Inflammatory macrophage treated with lipopolysaccharide for 1 hour (primary cell): ENCODE measurements around the gene LYPD1.

Experiments used
- DNase-seq, 2 donors: peaks; one replicate each; pipeline ENCODE4 v3.0.0-alpha.2; 2020 to 2022

The LYPD1 gene

GRCh38 chr2:132632000-132632649, 37.9 kb downstream of the LYPD1 start:
- DNase-seq, result no peak

DNA sequence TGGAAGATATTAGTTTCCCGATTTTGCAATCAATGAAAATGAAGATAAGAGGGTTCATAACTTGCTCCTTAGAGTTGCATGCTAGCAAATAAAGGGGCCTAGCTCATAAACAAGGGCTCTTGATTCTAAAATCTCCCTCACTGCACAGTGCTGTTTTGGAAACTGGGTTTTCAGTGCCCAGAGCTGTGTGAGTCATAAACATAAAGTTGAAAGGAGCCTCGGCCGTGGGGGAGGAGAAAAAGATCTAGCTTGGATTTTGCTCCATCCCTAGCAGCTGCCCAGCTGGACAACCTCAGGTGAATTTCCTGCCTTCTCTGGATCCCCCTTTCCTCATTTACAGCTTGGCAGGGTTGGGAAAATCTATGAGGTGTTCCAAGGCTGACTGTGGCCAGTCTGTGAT, 42.5 kb downstream of the LYPD1 start:
- no peak for DNase-seq

- peak in 1 of 2 donors; percentile 33 for DNase-seq
Observed at GRCh38 chr2:132623096-132623839, 46.7 kb downstream of the LYPD1 start.

GRCh38 chr2:132621131-132621875, 48.7 kb downstream of the LYPD1 start:
- DNase-seq, result no peak

DNA sequence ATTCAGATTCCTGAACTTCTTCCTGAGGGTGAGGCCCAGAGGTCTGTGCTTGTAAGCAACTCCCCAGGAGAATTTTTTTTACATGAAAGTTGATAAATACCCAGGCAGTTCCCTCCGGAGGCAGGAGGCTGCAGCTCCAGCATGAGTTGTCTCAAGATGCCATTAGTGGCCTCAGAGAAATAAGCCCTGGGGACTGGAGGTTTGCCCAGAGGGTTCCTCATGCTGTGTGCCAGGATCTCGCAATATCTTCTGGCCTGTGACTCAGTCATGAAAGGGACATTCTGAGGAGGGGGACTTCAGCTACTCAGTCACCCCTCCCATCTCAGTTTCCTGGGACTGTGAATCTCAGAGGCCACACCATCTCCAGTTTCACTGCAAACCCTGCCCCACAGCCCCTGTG, 49.9 kb downstream of the LYPD1 start:
- no peak for DNase-seq

- DNase-seq, result no peak
Observed at GRCh38 chr2:132618734-132619133, 51.3 kb downstream of the LYPD1 start.

- no peak for DNase-seq
Observed at GRCh38 chr2:132617989-132618388, 52.0 kb downstream of the LYPD1 start.

DNA sequence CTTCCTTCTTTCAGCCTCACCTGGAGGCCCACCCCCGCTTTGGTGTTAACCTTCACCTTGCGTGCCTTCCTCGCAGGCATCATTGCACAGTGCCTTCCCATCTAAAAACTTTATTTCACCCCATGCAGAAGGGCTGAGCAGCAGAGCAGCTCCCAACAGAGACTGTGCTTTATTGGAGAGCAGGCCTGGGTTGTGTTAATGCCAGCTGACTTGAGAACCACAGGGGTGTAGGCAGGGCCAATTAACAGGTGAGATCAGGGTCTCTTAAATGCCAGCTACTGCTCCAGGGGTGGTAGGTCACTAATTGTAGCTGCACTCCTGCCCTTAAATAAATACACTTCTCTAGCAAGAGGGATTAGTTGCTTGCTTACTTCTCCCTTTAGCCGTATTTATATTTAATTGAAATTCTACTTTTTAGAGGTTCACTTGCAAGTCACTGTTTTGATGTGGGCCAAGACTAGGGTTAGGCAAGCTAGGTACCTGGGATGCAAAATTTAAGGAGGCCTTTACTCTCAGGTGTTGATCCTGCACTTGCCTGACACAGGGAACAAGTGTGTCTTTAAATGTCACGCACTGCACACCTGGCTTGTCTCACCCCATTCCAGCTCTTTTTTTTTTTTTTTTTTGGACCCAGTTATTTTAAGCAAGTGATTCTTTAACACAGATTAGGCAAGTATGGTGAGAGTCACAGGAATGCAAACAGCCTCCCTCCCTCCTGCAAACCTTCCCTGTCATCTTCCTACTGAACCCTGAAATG, 54.5 kb downstream of the LYPD1 start:
- DNase-seq, result no peak

- no peak for DNase-seq
Observed at GRCh38 chr2:132611719-132612118, 58.3 kb downstream of the LYPD1 start.

DNA sequence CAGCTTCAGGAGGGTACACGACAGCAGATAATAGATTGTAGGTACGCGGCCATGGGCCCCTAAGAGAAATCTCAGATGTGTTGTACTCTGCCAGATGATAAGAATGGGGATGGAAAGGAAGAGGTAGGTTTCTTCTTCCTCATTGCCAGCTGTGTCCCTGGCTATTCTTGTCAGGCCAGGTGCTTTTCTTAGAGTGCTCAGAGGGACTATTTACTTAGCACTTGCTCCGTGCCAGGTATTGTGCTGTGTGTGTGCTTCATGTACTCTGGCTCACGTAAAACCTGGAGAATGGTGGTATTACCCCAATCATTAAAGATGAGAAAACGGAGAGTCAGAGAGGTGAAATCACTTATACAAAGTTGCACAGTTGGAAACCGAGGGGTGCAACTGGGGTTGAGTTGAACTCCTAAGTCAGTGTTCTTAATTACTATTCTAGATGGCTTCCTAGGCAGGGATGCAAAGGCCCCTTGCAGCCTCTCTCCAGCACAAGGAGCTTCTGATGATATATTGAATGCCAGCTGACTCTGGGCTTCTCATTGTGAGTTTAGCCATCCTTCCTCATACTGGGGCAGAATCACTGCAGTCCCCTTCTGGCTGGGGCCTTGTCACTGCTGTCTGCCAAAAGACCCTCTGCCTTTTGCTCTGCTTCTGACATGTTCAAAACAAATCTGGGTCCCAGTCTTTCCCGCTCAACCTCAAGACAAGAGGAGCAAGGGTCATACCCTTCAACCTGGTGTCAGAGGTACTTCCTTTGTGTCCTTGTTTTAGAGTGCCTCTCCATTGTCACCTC, 60.7 kb downstream of the LYPD1 start:
- DNase-seq, result no peak

DNA sequence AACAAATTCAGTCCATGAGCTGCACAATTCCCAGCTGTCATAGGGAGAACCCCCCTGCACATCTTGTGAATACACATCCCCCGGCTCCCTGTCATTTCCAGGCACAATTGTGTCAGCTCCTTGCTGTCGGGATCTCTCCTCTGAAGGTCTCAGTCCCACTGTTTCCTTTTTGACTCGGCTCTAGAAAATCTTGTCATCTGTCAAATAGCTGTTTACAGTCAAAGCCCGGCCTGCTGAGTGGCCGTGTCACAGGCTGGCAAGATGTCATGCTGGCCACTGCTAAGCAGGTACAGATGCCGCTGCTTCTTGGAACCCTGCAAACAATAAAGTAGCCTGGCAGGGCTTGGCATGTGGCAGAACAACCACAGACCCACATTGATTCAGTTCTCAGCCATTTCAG, 61.7 kb downstream of the LYPD1 start:
- DNase-seq, result no peak

GRCh38 chr2:132607426-132608090, 62.4 kb downstream of the LYPD1 start:
- DNase-seq, result no peak

- no peak for DNase-seq
Observed at GRCh38 chr2:132606649-132607048, 63.4 kb downstream of the LYPD1 start.

DNA sequence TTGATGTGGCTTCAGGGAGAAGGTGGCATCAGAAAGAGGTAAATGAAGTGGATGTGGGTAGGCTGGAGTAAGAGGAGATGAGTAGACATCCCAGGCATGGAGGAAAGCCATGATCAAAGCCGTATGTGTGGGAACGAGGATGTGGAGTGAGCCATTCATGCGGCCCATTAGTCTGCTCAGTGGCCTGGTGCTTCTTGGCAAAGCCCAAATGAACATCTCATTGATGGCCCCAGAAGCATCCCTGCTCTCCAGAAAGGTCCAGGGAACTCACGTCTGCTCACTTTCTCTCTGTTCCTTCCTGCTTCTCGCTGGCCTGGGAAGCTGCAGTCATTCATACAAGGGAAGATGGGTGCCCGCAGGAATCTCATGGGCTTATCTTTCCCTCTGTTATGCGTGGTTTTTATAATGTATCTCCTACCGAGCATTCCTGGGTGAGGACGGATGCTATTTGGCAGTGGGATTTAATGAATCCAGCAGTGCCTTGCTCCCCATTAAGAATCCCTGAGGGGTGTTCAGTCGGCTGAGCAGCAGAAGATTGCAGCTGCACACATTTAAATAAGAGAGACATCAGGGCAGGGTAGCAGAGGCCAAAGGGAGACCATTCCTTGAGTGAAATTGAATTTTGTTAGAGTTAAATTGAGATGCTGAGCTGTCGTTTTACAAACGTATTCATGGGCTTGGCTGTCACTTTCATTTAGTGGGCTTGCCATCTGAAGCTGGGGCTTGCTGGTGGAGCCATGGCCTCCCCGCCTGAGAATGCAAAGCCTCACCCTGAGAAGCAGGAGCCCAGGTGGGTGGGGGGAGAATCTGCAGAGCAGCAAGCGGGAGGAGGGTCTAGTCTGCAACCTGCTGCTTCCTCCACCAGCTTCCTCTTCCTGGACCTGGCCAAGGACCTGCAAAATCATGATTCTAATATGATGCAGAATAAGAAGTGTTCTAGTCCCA, 64.5 kb downstream of the LYPD1 start:
- DNase-seq, result no peak

- DNase-seq, result no peak
Observed at GRCh38 chr2:132604561-132604960, 65.4 kb downstream of the LYPD1 start.

DNA sequence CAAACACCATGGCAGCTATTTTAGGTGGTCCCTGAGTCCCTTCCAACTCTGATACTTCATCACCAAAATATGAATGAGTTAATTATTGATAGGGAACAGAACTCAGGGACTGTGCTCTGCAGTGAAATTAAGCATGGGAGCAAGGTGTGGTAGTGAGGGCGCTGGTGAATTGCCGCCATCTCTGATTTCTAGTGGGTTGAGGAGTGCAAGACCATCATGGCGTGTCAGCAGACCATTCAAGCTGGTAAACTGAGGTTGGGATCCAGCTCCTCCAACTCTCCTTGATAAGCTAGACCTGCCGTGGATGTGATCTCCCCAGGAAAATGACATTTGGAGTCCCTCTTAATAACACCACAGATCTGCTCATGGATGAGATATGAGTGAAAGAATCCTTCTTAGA, 70.4 kb downstream of the LYPD1 start:
- DNase-seq, result no peak

DNA sequence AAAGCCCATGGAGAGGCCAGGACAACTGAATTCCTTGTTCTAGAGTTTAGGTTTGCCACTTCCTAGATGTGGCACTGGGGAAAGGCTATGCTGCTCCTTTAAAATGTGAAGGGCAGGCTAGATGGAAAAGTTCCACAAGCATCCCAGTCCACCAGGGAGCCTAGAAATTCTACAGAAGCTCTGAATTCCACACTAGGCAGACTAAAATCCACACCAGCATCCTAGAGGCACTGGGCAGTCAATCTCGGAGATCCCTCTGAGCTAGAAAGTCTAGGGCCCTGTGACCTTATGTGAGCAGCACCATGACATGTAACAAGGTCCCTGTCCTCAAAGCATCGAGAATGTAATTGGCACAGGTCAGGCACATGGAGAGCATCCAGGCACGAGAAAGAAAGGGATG, 71.5 kb downstream of the LYPD1 start:
- DNase-seq, result no peak

DNA sequence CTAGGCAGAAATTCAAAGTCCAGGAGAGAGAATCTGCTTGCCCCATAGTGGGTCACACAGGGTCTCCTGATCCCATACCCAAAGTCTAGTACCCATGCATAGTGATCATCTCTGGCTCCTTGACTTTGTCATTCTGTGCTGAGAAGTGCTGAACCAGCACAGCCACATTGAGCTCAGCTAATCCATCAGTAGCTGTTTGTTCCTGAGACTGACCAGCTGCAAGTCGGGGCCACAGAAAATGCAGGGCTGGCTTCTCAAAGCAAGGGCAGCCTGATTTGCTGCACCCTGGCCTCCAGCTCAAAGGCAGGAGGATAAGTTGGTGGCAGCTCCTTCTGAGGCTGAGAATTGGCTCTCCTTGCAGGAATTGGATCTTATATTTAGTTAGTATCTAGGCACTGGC, 72.2 kb downstream of the LYPD1 start:
- no peak for DNase-seq

GRCh38 chr2:132597166-132597565, 72.8 kb downstream of the LYPD1 start:
- no peak for DNase-seq

DNA sequence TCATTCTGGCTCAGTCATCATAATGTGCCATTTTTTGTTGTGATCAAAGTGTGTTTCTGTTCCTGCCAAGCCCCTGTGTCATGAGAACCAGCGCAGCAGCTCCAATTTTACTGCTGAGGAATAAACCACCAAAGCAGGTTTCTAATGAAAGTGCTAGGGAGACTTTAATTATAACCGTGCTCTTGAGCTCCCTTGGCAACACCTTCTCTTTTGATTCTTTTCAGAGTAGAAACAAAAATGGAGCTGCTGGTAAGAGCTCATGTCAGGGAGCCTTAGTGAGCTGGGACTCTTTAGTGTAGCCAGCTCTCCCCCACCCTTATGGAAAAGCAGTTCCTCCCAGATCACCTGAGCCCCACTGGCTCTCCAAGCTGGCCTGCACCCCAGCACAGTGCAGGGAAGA, 74.3 kb downstream of the LYPD1 start:
- no peak for DNase-seq

- no peak for DNase-seq
Observed at GRCh38 chr2:132595186-132595585, 74.8 kb downstream of the LYPD1 start.
